Cortex of kidney (tissue), 1 donor: ENCODE results near the gene CENPB.
A peak's percentile ranks its signal among the peaks of the same experiment; 100 is the strongest.
"Not testable (repeated sequence)": the region's sequence is repeated elsewhere in the genome, so short reads cannot be mapped to it uniquely, and the experiment has no call there.

Experiments
- DNase-seq: peaks from one replicate; lab custom pipeline; 2025; lab: John Stamatoyannopoulos, UW

The CENPB gene

DNA sequence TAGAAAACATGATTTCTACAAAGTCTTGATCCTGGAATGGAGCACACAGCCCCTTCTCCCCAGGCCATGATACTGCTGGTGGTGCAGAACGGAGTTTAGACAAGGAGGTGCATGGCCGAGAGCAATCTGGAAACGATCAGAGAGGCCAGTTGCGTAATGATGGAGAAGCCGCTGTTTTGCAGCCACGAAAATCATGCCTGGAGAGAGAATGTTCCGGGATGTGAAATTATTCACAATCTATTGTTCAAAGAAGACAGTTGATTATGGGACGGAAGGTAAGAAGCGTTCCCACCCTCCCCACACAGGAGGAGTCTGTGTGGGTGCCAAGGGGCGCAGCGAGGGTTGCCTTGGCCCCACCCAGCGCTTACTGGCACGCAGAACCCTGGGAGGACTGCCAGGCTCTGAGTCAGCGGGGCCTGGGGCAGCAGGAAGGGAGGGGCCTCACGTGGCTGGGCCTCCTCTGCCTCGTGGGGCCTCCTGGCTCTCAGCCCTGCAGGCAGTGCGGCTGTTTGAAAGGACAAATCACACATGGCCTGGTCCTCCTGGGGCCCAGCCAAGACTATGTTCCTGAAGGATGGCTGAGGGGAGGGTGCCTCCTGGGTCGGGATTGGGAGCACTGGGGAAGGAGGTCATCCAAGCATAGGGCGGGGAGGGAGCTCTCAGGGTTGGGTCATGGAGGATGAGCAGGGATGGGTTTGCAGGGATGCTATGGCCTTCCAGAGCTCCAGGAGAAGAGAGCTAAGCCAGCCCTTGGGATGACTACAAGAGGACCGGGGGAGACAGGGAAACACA is 25.1 kb upstream of the CENPB start:
- DNase-seq, result peak; percentile 57

DNA sequence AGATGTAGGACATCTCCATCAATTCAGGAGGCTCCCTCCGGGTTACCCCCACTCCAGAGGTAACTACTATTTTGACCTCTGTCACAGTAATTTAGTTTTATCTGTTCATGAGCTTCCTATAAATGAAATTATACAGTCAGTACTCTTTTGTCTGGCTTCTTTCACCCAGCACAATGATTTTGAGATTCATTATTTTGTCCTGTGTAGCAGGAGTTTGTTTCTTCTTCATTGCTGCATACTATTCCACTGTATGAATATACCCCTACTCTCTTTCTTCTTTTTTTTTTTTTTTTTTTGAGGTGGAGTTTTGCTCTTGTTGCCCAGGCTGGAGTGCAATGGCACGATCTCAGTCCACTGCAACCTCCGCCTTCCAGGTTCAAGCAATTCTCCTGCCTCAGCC is 22.0 kb upstream of the CENPB start:
- DNase-seq, result no peak

GRCh38 chr20:3804781-3805180 is 18.2 kb upstream of the CENPB start:
- DNase-seq, result no peak

DNA sequence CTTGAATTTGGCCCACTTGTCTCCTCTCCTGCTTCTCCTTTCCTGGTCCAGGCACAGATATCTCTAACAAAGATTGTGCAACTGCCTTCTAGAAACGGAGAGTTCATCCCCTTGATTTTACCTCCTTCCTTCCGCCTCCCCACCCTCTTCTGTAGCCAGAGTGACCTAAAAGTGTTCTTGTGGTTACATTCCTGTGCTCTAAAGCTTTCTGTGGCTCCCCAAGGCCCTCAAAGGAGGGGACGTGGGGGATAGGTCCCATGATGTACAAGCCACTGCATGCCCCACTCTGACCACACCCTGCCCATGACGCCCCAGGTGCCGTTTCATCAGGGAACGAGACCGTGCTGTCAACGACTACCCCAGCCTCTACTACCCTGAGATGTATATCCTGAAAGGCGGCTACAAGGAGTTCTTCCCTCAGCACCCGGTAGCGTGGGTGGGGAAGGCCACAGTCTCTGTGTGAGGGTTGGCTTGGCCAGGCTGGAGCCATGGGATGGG is 17.8 kb upstream of the CENPB start:
- no peak for DNase-seq

GRCh38 chr20:3803854-3804253 is 17.3 kb upstream of the CENPB start:
- no peak for DNase-seq

GRCh38 chr20:3803289-3803688 is 16.7 kb upstream of the CENPB start:
- DNase-seq, result no peak

- DNase-seq, result no peak
Observed at GRCh38 chr20:3802524-3803239, 16.1 kb upstream of the CENPB start.

DNA sequence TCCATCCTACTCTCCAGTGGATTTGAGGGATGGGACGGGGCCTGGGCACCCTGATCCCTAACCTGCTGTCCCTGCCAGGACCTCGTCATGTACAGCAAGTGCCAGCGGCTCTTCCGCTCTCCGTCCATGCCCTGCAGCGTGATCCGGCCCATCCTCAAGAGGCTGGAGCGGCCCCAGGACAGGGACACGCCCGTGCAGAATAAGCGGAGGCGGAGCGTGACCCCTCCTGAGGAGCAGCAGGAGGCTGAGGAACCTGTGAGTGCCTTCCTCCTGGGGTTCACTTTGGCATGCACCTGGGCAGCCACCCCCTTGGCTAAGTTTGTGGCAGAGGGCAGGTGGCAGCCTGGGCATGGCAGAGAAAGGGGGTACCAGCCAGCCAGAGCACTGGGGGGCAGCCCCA is 15.3 kb upstream of the CENPB start:
- DNase-seq, result no peak

DNA sequence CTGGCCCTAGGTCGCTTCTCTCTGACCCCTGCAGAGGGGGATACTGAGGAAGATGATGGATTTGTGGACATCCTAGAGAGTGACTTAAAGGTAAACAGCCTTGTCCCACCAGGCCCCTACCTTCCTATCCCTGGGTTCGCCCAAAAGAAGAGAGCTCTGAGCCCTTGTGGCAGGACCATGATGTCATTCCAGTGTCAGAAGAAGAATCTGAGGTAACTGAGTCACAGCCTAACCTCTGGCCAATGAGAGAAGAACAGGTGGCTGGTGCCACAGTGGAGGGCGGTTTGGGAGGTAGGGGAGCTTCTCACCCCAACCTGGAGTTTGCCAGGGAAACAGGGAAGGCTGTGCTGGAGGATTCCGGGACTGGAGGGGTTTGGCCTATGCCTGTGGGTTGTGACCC is 14.8 kb upstream of the CENPB start:
- DNase-seq, result no peak

- no peak for DNase-seq
Observed at GRCh38 chr20:3800878-3801260, 14.3 kb upstream of the CENPB start.

DNA sequence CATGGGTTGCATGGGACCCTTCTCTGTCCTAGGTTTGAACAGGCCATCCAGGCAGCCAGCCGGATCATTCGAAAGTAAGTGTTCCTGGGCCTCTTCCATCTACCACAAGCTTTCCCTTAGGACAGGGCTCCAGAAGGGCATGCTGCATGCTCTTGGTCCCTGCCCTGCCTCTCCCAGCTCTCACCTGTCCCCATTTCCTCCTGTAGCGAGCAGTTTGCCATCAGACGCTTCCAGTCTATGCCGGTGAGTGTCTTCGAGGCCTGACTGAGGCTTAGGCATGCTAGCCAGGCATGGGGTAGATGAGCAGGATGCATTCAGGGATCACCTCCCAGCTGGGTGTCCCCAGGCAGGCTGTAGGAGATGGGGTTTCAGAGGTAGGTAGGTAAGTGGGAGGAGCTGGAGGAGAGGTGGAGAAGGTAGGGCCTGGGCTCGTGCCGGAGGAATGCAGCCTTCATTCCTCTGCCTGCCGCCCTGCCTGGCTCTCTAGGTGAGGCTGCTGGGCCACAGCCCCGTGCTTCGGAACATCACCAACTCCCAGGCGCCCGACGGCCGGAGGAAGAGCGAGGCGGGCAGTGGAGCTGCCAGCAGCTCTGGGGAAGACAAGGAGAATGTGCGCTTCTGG is 13.8 kb upstream of the CENPB start:
- DNase-seq, result no peak

DNA sequence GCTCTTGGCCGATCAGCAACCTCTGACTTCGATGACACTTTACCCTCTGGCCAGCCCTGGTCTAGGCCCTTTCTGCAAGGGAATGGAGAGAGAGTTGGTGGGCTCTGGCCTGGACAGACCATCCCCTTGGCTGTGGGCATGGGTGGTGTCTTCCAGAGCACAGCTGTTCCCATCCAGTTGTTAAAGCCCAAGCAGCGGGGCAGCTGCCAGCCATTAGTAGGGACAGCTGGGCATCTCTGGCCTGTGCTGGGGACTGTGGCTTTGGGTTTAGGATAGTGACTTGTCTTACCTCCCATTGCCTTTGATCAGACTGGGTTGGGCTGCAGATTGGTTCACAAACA is 12.3 kb upstream of the CENPB start:
- DNase-seq, result no peak

DNA sequence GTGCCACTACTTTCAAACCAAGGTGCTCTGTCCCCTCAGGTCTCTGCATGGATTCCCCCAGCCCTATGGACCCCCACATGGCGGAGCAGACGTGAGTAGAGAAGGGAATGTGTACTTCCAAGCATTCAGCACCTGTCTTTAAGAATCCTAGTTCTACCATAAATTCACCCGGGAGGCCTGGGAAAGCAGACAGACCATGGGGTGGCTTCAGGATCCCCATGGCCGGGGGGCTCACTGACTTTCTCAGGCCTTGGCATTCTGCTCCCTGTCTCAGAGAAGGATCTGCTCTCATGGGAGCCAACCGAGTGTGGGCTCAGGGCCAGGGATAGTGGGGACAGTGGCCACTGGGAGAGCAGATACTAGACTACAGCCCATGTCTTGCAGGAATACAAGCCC is 11.8 kb upstream of the CENPB start:
- no peak for DNase-seq

DNA sequence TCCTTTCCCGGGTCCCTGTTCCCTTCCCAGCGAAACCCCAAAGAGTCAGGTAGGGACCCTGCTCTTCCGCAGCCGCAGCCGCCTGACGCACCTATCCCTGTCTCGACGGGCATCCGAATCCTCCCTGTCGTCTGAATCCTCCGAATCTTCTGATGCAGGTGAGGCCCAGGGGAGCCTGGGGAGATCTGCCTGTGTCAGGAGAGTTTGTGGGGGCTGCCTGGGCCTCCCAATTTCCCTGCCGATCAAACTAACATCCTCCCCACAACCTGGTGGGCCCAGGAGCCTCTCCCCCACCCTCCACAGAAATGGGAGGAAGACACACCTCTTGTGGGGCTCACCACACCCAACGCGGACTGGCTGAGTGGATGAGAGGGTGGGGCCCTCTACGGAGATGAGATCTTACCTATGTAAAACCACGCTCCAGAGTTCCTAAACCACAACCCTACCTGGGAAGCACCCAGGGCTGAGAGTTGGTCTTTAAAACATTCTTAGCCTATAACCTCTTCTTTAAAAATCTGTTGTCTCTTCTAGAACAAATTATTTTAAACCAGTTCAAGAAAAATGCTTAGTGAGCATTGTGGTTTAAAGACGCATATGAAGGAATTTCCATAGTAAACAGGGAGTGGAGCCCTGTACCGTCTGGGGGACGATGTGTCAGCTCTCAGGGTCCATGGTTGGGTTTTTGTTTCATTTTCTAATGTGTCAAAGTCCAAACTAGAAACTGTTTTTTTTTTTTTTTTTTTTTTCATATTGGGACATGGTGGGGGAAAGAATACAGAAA is 11.2 kb upstream of the CENPB start:
- DNase-seq, result no peak

GRCh38 chr20:3797226-3797545 is 10.6 kb upstream of the CENPB start:
- DNase-seq, result no peak

DNA sequence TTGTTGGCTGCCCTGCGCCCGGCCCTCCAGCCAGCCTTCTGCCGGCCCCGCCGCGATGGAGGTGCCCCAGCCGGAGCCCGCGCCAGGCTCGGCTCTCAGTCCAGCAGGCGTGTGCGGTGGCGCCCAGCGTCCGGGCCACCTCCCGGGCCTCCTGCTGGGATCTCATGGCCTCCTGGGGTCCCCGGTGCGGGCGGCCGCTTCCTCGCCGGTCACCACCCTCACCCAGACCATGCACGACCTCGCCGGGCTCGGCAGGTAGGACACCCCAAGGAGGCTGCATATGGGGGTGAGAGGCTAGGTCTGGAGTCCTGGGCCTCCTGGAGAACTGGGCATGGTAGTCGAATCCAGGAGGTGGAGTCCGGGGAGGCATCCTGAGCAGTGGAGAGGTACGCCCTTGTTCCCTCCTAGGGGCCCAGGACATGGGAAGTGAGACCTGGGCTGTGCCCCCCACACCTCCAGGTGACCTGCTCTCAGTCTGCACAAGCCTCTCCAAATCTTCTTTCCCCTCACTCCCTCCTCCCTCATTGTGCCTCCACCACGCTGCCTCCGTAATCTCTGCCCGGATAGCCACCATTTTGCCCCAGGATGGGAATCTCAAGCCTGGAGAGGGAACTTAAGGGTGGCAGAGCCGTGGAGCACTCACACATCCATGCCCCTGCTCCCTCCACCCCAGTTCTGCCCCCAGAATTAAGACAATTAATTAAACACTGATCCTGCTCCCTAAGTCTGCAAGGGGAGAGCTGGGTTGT is 10.1 kb upstream of the CENPB start:
- no peak for DNase-seq

- DNase-seq, result no peak
Observed at GRCh38 chr20:3795511-3796468, 9.2 kb upstream of the CENPB start, which contains the start of gene CDC25B. Gene CDC25B, plus strand, starts transcription at chr20:3796310. Its CDS starts 222 bp downstream, at chr20:3796532.

DNA sequence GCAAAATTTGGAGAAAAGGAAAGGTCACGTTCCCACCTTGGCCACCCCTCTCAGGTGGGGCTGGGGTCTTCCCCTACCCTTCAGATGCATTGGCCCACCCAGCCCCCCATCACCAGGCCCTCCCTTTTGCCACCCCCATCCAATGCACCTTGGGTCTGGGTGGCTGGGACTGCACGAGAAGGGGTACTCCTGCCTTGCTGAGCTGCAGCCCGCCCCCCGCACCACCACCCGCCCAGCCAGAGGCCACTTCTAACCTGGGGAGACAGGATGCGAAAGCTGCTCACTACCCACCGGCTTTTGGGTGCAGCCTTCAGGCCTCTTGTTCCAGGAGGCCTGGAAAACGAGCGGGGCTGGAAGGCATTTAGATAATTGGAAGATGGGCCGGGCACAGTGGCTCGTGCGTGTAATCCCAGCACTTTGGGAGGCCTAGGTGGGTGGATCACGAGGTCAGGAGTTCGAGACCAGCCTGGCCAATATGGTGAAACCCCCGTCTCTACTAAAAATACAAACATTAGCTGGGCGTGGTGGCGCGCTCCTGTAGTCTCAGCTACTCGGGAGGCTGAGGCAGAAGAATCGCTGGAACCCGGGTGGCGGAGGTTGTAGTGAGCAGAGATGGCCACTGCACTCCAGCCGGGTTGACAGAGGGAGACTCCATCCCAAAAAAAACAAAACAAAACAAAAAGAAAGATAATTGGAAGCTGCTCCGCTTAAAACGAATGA is 8.3 kb upstream of the CENPB start:
- no peak for DNase-seq

- DNase-seq, result not testable (repeated sequence)
Observed at GRCh38 chr20:3794168-3794567, 7.6 kb upstream of the CENPB start.

DNA sequence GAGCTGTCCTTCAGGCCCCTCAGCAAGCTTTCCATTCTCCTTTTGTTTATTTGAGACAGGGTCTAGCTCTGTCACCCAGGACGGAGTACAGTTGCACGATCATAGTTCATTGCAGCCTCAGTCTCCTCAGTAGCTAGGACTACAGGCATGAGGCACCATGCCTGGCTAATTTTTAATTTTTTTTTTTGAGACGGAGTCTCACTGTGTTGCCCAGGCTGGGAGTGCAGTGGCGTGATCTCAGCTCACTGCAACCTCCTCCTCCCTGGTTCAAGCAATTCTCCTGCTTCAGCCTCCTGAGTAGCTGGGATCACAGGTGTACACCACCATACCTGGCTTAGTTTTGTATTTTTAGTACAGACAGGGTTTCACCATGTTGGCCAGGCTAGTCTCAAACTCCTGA is 2.7 kb upstream of the CENPB start:
- not testable (repeated sequence) for DNase-seq
